IMR-90 (cell line): ENCODE measurements around the gene HOXC12. TPM values are rescaled to one million over a fixed set of nuclear protein-coding genes. Genes with fewer than 3 reads are reported as not detected.

Experiments used
- ATAC-seq: fragments of 200-7000 bp; cut with Tn5 transposase; 2 replicates; pipeline ENCODE4 v1.9.1; 2020; ENCODE audit warnings: low read depth, mild to moderate bottlenecking, moderate library complexity
- BruUV-seq: library from RNA; stranded (reverse); fragments of 400-500 nt; replicated peaks from 2 replicates; lab custom pipeline; 2021; lab: Mats Ljungman, UMichigan
- CTCF ChIA-PET: fragments of 300-600 bp; formaldehyde crosslinking; extraction: SDS; loops from one replicate; lab custom pipeline; 2021; ENCODE audit warnings: antibody characterized with exemption; lab: Yijun Ruan, JAX
- POLR2A ChIA-PET: fragments of 300-600 bp; sonication (Branson Sonifier 250); formaldehyde crosslinking; loops from one replicate; lab custom pipeline; 2022; ENCODE audit warnings: antibody characterized with exemption; ENCODE audit not compliant: unreplicated experiment; lab: Charles Lee
- DNase-seq: peaks from one replicate; pipeline ENCODE4 v3.0.0; 2013
- H2AFZ ChIP-seq: replicated peaks from 2 replicates; pipeline ENCODE3; 2013; ENCODE audit warnings: low read length, mild to moderate bottlenecking; ENCODE audit not compliant: poor library complexity
- H2AK5ac ChIP-seq: 2 replicates; pipeline ENCODE4 v1.6.1; 2013; ENCODE audit warnings: low read depth, low read length, inconsistent platforms
- H2AK9ac ChIP-seq: replicated peaks from 2 replicates; pipeline ENCODE3; 2013; ENCODE audit warnings: mild to moderate bottlenecking, low read depth, low read length, moderate library complexity; ENCODE audit not compliant: poor library complexity
- H2BK120ac ChIP-seq: 2 replicates; pipeline ENCODE4 v1.6.1; 2013; ENCODE audit warnings: low read depth, low read length, inconsistent platforms
- H2BK15ac ChIP-seq: 3 replicates; pipeline ENCODE4 v1.6.1; 2013; ENCODE audit warnings: low read depth, low read length, inconsistent platforms
- H2BK20ac ChIP-seq: 2 replicates; pipeline ENCODE4 v1.6.1; 2013; ENCODE audit warnings: low read depth, mild to moderate bottlenecking, inconsistent platforms, low read length, moderate library complexity
- H2BK5ac ChIP-seq: 2 replicates; pipeline ENCODE4 v1.6.1; 2013; ENCODE audit warnings: mild to moderate bottlenecking, low read depth, low read length, inconsistent platforms; ENCODE audit not compliant: poor library complexity, severe bottlenecking
- H3K14ac ChIP-seq: replicated peaks from 2 replicates; pipeline ENCODE4 v1.6.1; 2013; ENCODE audit warnings: low read depth, low read length, inconsistent platforms
- H3K18ac ChIP-seq: 2 replicates; pipeline ENCODE4 v1.6.1; 2013; ENCODE audit warnings: low read depth, low read length, control low read depth
- H3K23ac ChIP-seq: 2 replicates; pipeline ENCODE4 v1.6.1; 2013; ENCODE audit warnings: low read depth, low read length, inconsistent platforms
- H3K27ac ChIP-seq: 2 replicates; pipeline ENCODE4 v1.5.1; 2013; ENCODE audit warnings: mild to moderate bottlenecking, control low read depth, low read length; ENCODE audit not compliant: insufficient read depth
- H3K27me3 ChIP-seq: 2 replicates; pipeline ENCODE4 v1.6.1; 2013; ENCODE audit warnings: low read length; ENCODE audit not compliant: control insufficient read depth, insufficient read depth
- H3K36me3 ChIP-seq: 2 replicates; pipeline ENCODE4 v1.6.1; 2013; ENCODE audit warnings: low read length, mixed read lengths; ENCODE audit not compliant: control insufficient read depth, insufficient read depth
- H3K4ac ChIP-seq: 2 replicates; pipeline ENCODE4 v1.6.1; 2013; ENCODE audit warnings: low read depth, low read length, inconsistent platforms
- H3K4me1 ChIP-seq: 2 replicates; pipeline ENCODE4 v1.6.1; 2013; ENCODE audit warnings: low read length, mixed read lengths; ENCODE audit not compliant: control insufficient read depth, insufficient read depth
- H3K4me2 ChIP-seq: 2 replicates; pipeline ENCODE4 v1.6.1; 2013; ENCODE audit warnings: low read depth, mild to moderate bottlenecking, control low read depth, low read length, moderate library complexity
- H3K4me3 ChIP-seq: 2 replicates; pipeline ENCODE4 v1.5.1; 2013; ENCODE audit warnings: low read depth, mild to moderate bottlenecking, control low read depth, low read length, moderate library complexity; ENCODE audit not compliant: insufficient read depth
- H3K56ac ChIP-seq: 2 replicates; pipeline ENCODE4 v1.6.1; 2013; ENCODE audit warnings: low read length, inconsistent platforms; ENCODE audit not compliant: insufficient read depth; ENCODE audit errors: extremely low read depth
- H3K79me1 ChIP-seq, 2 experiments: 2 replicates each; pipeline ENCODE4 v1.6.1; 2013; ENCODE audit warnings: low read length in 2 of 2, inconsistent platforms in 1 of 2, low read depth in 1 of 2
- H3K9ac ChIP-seq: 2 replicates; pipeline ENCODE4 v1.6.1; 2013; ENCODE audit warnings: low read depth, low read length, control low read depth
- H3K9me1 ChIP-seq: 2 replicates; pipeline ENCODE4 v1.6.1; 2013; ENCODE audit warnings: low read length, inconsistent platforms; ENCODE audit not compliant: insufficient read depth
- H3K9me3 ChIP-seq: 2 replicates; pipeline ENCODE4 v1.6.1; 2013; ENCODE audit warnings: low read length; ENCODE audit not compliant: control insufficient read depth, insufficient read depth
- H4K20me1 ChIP-seq: 2 replicates; pipeline ENCODE4 v1.6.1; 2013; ENCODE audit warnings: low read length, inconsistent platforms; ENCODE audit not compliant: insufficient read depth
- H4K5ac ChIP-seq: 2 replicates; pipeline ENCODE4 v1.6.1; 2013; ENCODE audit warnings: mild to moderate bottlenecking, low read depth, low read length, control low read depth
- H4K8ac ChIP-seq, 2 experiments: 2 replicates each; pipeline ENCODE4 v1.6.1; 2013; ENCODE audit warnings: low read depth in 2 of 2, low read length in 2 of 2, control low read depth in 1 of 2, inconsistent platforms in 1 of 2
- H4K91ac ChIP-seq: 2 replicates; pipeline ENCODE4 v1.6.1; 2013; ENCODE audit warnings: low read depth, low read length, inconsistent platforms; ENCODE audit not compliant: insufficient read depth
- BHLHE40 ChIP-seq: fragments of 150-350 bp; IDR thresholded peaks from 2 replicates; pipeline ENCODE4 v1.6.1; 2016; ENCODE audit warnings: mild to moderate bottlenecking, low read depth, low read length
- CEBPB ChIP-seq: IDR thresholded peaks from 2 replicates; pipeline ENCODE4 v1.6.1; 2012; ENCODE audit warnings: low read depth, low read length, improper control_type of control experiment
- CHD1 ChIP-seq: IDR thresholded peaks from 2 replicates; pipeline ENCODE4 v1.6.1; 2012; ENCODE audit warnings: low read depth, low read length, improper control_type of control experiment
- CTCF ChIP-seq: conservative IDR thresholded peaks from 2 replicates; pipeline ENCODE4 v1.5.1; 2012; ENCODE audit warnings: mild to moderate bottlenecking, low read depth, low read length, improper control_type of control experiment
- ELK1 ChIP-seq: fragments of 150-350 bp; IDR thresholded peaks from 2 replicates; pipeline ENCODE4 v1.6.1; 2016; ENCODE audit warnings: low read depth, mild to moderate bottlenecking, low read length, moderate library complexity, borderline replicate concordance
- FOS ChIP-seq: fragments of 150-350 bp; IDR thresholded peaks from 2 replicates; pipeline ENCODE4 v1.6.1; 2016; ENCODE audit warnings: low read depth, low read length
- MAFK ChIP-seq: IDR thresholded peaks from 2 replicates; pipeline ENCODE4 v1.6.1; 2012; ENCODE audit warnings: low read depth, low read length, improper control_type of control experiment
- MAZ ChIP-seq: IDR thresholded peaks from 2 replicates; pipeline ENCODE4 v1.6.1; 2012; ENCODE audit warnings: low read depth, mild to moderate bottlenecking, low read length, improper control_type of control experiment, moderate library complexity, borderline replicate concordance
- MXI1 ChIP-seq: IDR thresholded peaks from 2 replicates; pipeline ENCODE4 v1.6.1; 2012; ENCODE audit warnings: low read depth, mild to moderate bottlenecking, low read length, moderate library complexity, borderline replicate concordance
- NFE2L2 ChIP-seq: fragments of 150-350 bp; IDR thresholded peaks from 2 replicates; pipeline ENCODE4 v1.6.1; 2016; ENCODE audit warnings: low read depth, mild to moderate bottlenecking, low read length
- POLR2A ChIP-seq: IDR thresholded peaks from 2 replicates; pipeline ENCODE4 v1.6.1; 2012; ENCODE audit warnings: mild to moderate bottlenecking, low read depth, low read length
- RAD21 ChIP-seq: IDR thresholded peaks from 2 replicates; pipeline ENCODE4 v1.6.1; 2012; ENCODE audit warnings: low read length, improper control_type of control experiment
- RFX5 ChIP-seq: IDR thresholded peaks from 2 replicates; pipeline ENCODE4 v1.8.0; 2012; ENCODE audit warnings: low read depth, mild to moderate bottlenecking, low read length, moderate library complexity
- SMC3 ChIP-seq: fragments of 150-350 bp; IDR thresholded peaks from 2 replicates; pipeline ENCODE4 v1.6.1; 2016; ENCODE audit warnings: low read depth, mild to moderate bottlenecking, antibody characterized with exemption, low read length, moderate library complexity
- USF2 ChIP-seq: fragments of 150-350 bp; IDR thresholded peaks from 2 replicates; pipeline ENCODE4 v1.6.1; 2017; ENCODE audit warnings: mild to moderate bottlenecking, antibody characterized with exemption, low read length, low read depth
- WGBS, 2 experiments: methylation state at CpG; one replicate each; pipeline versions ENCODE4 v1.1.5 to v1.1.7; 2013; ENCODE audit warnings: missing lambda C conversion rate in 2 of 2; ENCODE audit not compliant: insufficient read length in 1 of 2; ENCODE audit errors: extremely low coverage in 2 of 2; 5-methylcytosine and 5-hydroxymethylcytosine counted together
- dilution Hi-C: fragments of 300-500 bp; cut with HindIII; formaldehyde crosslinking; loops from one replicate; pipeline ENCODE4 v1.14.3; 2018; ENCODE audit warnings: low sequenced_read_pairs; ENCODE audit not compliant: unreplicated experiment
- in situ Hi-C: fragments of 300-500 bp; cut with MboI; formaldehyde crosslinking; loops from 3 replicates; pipeline ENCODE4 v1.14.3; 2019; ENCODE audit warnings: low sequenced_read_pairs, inconsistent platforms, mixed read lengths
- intact Hi-C: fragments of 100-400 bp; cut with micrococcal nuclease; formaldehyde crosslinking; loops from 2 replicates; pipeline ENCODE4 v1.10.0; 2022
- polyA plus RNA-seq, 3 experiments: library from polyadenylated mRNA; depleted of rRNA; stranded (reverse); fragments of >200 nt; gene quantifications; 2 replicates each; pipeline ENCODE4 v1.2.3, GENCODE V29; 2012; ENCODE audit warnings: low replicate concordance in 1 of 3
- total RNA-seq: library from RNA; depleted of rRNA; stranded (reverse); fragments of >200 nt; gene quantifications from 2 replicates; pipeline ENCODE4 v1.2.3, GENCODE V29; 2012

HOXC12 gene
- total and polyA plus RNA-seq, 2 of the 4 experiments (the other 2 are of a cell fraction) = not detected

GRCh38 chr12:54004841-54005530 is 50.3 kb downstream of the HOXC12 start:
- intact Hi-C loops = loop anchor here (10.0 kb wide), 1 partner anchor 300 kb away; no protein-coding TSS in a partner anchor
- no peak overlapping the region for H3K18ac ChIP-seq
- no peak overlapping the region for H3K23ac ChIP-seq
- no peak overlapping the region for H3K4me3 ChIP-seq
- no peak overlapping the region for H2BK120ac ChIP-seq
- no peak overlapping the region for H4K5ac ChIP-seq
- H2AK9ac ChIP-seq = no peak overlapping the region
- no peak overlapping the region for H3K4ac ChIP-seq
- H4K8ac ChIP-seq = no peak overlapping the region
- 17% methylated on average over 8 of the region's 31 CpGs; no CpG with 5 or more reads in 1 of the 2 experiments for WGBS, 2 experiments
- H2AFZ ChIP-seq = no peak overlapping the region
- BruUV-seq = no TSS peak
- no peak overlapping the region for H2AK5ac ChIP-seq
- H3K9me1 ChIP-seq = no peaks in the 10 kb centered on the region
- H2BK15ac ChIP-seq = no peak overlapping the region
- H3K79me1 ChIP-seq = no peaks in the 10 kb centered on the region
- CTCF ChIA-PET = interaction anchor here (0.6 to 1.0 kb wide), 3 partner anchors 13 to 316 kb away, joined by 3 to 5 read pairs (median 4); no protein-coding TSS in a partner anchor
- no peak overlapping the region for H3K9ac ChIP-seq
- in situ Hi-C loops = loop anchor here (5.0 kb wide), 1 partner anchor 187 kb away; no protein-coding TSS in a partner anchor
- ATAC-seq (no peak), DNase-seq (no peak)
- no peaks in the 10 kb centered on the region for H4K20me1 ChIP-seq
- H3K14ac ChIP-seq = no peak overlapping the region
- H3K36me3 ChIP-seq = no peaks in the 10 kb centered on the region
- no peak overlapping the region for H3K4me2 ChIP-seq
- H3K4me1 ChIP-seq = no peaks in the 10 kb centered on the region
- dilution Hi-C loops = no loop called here
- no peak overlapping the region for H2BK20ac ChIP-seq
- POLR2A ChIA-PET = no interaction called here
- H2BK5ac ChIP-seq = no peak overlapping the region
- H3K27ac ChIP-seq = no peak overlapping the region
- H3K27me3 ChIP-seq = peaks cover 90% of the 10 kb centered on the region
- no peak overlapping the region for H3K56ac ChIP-seq
- H4K91ac ChIP-seq = no peak overlapping the region
- no peaks in the 10 kb centered on the region for H3K9me3 ChIP-seq
- TF ChIP-seq CEBPB (no peak), BHLHE40 (no peak), FOS (no peak), POLR2A (no peak), MXI1 (no peak), MAZ (no peak), ELK1 (no peak), USF2 (no peak), CHD1 (no peak), RFX5 (no peak), RAD21 (no peak), CTCF (no peak), NFE2L2 (no peak), SMC3 (no peak), MAFK (no peak)
